B cell (primary cell): Measurements from ENCODE around the gene HSPB8. TPM values are rescaled to one million over a fixed set of nuclear protein-coding genes. Genes with fewer than 3 reads are reported as not detected.

Experiments used
- ATAC-seq: fragments of 200-7000 bp; cut with Tn5 transposase; one replicate; pipeline ENCODE4 v1.10.0; 2021; ENCODE audit warnings: low read depth, mild to moderate bottlenecking, moderate number of reproducible peaks, moderate library complexity
- CTCF ChIA-PET: fragments of 350-600 bp; sonication (Branson Sonifier 250); formaldehyde crosslinking; loops from one replicate; lab custom pipeline; 2021; ENCODE audit warnings: antibody characterized with exemption, inconsistent platforms; lab: Charles Lee
- POLR2A ChIA-PET: fragments of 350-600 bp; sonication (Branson Sonifier 250); formaldehyde crosslinking; loops from one replicate; lab custom pipeline; 2021; ENCODE audit warnings: antibody characterized with exemption; lab: Charles Lee
- DNase-seq: peaks from one replicate; pipeline ENCODE4 v3.0.0; 2013
- H2AFZ ChIP-seq: 2 replicates; pipeline ENCODE4 v1.6.1; 2012; ENCODE audit warnings: mild to moderate bottlenecking, low read depth, low read length; ENCODE audit not compliant: insufficient read depth, poor library complexity, severe bottlenecking
- H3K27ac ChIP-seq, 2 donors: 1 replicate in 1 of 2; 2 replicates in 1 of 2; pipeline ENCODE4 v1.5.1; 2012 to 2013; ENCODE audit warnings: low read length in 2 of 2, mild to moderate bottlenecking in 2 of 2, moderate library complexity in 1 of 2
- H3K27me3 ChIP-seq, 4 experiments: fragments of 200-600 bp in 1 of 4; sonication (generic) in 1 of 4; replicated peaks in 1 of 4; 1 replicate in 2 of 4; 2 replicates in 2 of 4; pipeline versions ENCODE4 v1.6.1 to v1.7.0; 2013 to 2016; ENCODE audit warnings: low read length in 3 of 4, mild to moderate bottlenecking in 2 of 4, mixed read lengths in 1 of 4, moderate library complexity in 1 of 4; ENCODE audit not compliant: insufficient read depth in 4 of 4, control insufficient read depth in 3 of 4; ENCODE audit errors: control extremely low read depth in 1 of 4
- H3K36me3 ChIP-seq, 2 experiments: replicated peaks in 1 of 2; 1 replicate in 1 of 2; 2 replicates in 1 of 2; pipeline versions ENCODE4 v1.6.1 to v1.7.1; 2013; ENCODE audit warnings: low read length in 1 of 2; ENCODE audit not compliant: insufficient read depth in 2 of 2, control insufficient read depth in 1 of 2; ENCODE audit errors: control extremely low read depth in 1 of 2, extremely low read depth in 1 of 2
- H3K4me1 ChIP-seq, 2 donors: fragments of 200-600 bp in 1 of 2; sonication (generic) in 1 of 2; 1 replicate in 1 of 2; 2 replicates in 1 of 2; pipeline versions ENCODE4 v1.5.1 to v1.6.1; 2013 to 2017; ENCODE audit warnings: low read length in 2 of 2; ENCODE audit not compliant: control insufficient read depth in 2 of 2, insufficient read depth in 2 of 2
- H3K4me2 ChIP-seq: replicated peaks from 2 replicates; pipeline ENCODE3; 2012; ENCODE audit warnings: mild to moderate bottlenecking, low read depth, low read length; ENCODE audit not compliant: poor library complexity, severe bottlenecking
- H3K4me3 ChIP-seq, 5 experiments: fragments of 200-600 bp in 1 of 5; sonication (generic) in 1 of 5; 1 replicate in 3 of 5; 2 replicates in 2 of 5; pipeline versions ENCODE4 v1.5.1 to v1.7.0; 2011 to 2016; ENCODE audit warnings: low read length in 4 of 5, mild to moderate bottlenecking in 4 of 5, low read depth in 2 of 5, control low read depth in 1 of 5, moderate library complexity in 1 of 5; ENCODE audit not compliant: insufficient read depth in 1 of 5; ENCODE audit errors: control extremely low read depth in 1 of 5, extremely low read depth in 1 of 5
- H3K79me2 ChIP-seq: fragments of 200-600 bp; sonication (generic); one replicate; pipeline ENCODE4 v1.6.0; 2016; ENCODE audit warnings: low read length; ENCODE audit not compliant: control insufficient read depth, insufficient read depth
- H3K9ac ChIP-seq: fragments of 200-600 bp; sonication (generic); 2 replicates; pipeline ENCODE4 v1.6.1; 2017; ENCODE audit warnings: mild to moderate bottlenecking, low read length, moderate library complexity
- H3K9me3 ChIP-seq, 3 donors: one replicate each; pipeline versions ENCODE4 v1.6.1 to v1.7.1; 2013; ENCODE audit warnings: low read length in 2 of 3; ENCODE audit not compliant: control insufficient read depth in 2 of 3, insufficient read depth in 1 of 3; ENCODE audit errors: control extremely low read depth in 1 of 3
- H4K20me1 ChIP-seq: 2 replicates; pipeline ENCODE4 v1.6.0; 2012; ENCODE audit warnings: mild to moderate bottlenecking, low read length; ENCODE audit not compliant: insufficient read depth, control insufficient read depth, poor library complexity, severe bottlenecking
- H3K27ac Mint-ChIP-seq: one replicate; pipeline ENCODE4 v1.8.0; 2021; ENCODE audit warnings: mixed read lengths
- H3K27me3 Mint-ChIP-seq: one replicate; pipeline ENCODE4 v1.8.0; 2021; ENCODE audit warnings: mixed read lengths
- H3K4me1 Mint-ChIP-seq: one replicate; pipeline ENCODE4 v1.8.0; 2021; ENCODE audit warnings: mixed read lengths
- H3K4me3 Mint-ChIP-seq: one replicate; pipeline ENCODE4 v1.8.0; 2021; ENCODE audit warnings: mixed read lengths
- H3K9me3 Mint-ChIP-seq: one replicate; pipeline ENCODE4 v1.8.0; 2022; ENCODE audit warnings: mixed read lengths; ENCODE audit not compliant: insufficient read depth
- EZH2 ChIP-seq: IDR thresholded peaks from 2 replicates; pipeline ENCODE4 v1.6.1; 2012; ENCODE audit warnings: borderline replicate concordance, low read depth, mild to moderate bottlenecking, moderate library complexity, low read length; ENCODE audit not compliant: insufficient read depth, poor library complexity, severe bottlenecking
- WGBS: methylation state at CpG from one replicate; pipeline ENCODE4 v1.1.5; 2013; ENCODE audit warnings: missing lambda C conversion rate; ENCODE audit not compliant: insufficient coverage; 5-methylcytosine and 5-hydroxymethylcytosine counted together
- intact Hi-C: fragments of 100-400 bp; cut with micrococcal nuclease; formaldehyde crosslinking; loops from one replicate; pipeline ENCODE4 v1.10.0; 2022
- polyA plus RNA-seq: library from polyadenylated mRNA; depleted of rRNA; stranded (reverse); fragments of >200 nt; gene quantifications from 2 replicates; pipeline ENCODE4 v1.2.3, GENCODE V29; 2012
- total RNA-seq, 2 donors: library from RNA; stranded (reverse); fragments of 120-200 nt in 1 of 2; gene quantifications; 1 replicate in 1 of 2; 2 replicates in 1 of 2; pipeline versions ENCODE4 v1.2.3 to v1.2.4, GENCODE V29; 2013 to 2022
- TF ChIP-seq, protein P1 (sequence below): fragments of 200-600 bp; IDR thresholded peaks from one replicate; pipeline ENCODE4 v1.8.0; 2022; ENCODE audit warnings: antibody characterized with exemption, mild to moderate bottlenecking

HSPB8 gene
- total and polyA plus RNA-seq, 2 donors (not counting 1 experiment from before 2014, with no cell fraction given) = not detected

DNA sequence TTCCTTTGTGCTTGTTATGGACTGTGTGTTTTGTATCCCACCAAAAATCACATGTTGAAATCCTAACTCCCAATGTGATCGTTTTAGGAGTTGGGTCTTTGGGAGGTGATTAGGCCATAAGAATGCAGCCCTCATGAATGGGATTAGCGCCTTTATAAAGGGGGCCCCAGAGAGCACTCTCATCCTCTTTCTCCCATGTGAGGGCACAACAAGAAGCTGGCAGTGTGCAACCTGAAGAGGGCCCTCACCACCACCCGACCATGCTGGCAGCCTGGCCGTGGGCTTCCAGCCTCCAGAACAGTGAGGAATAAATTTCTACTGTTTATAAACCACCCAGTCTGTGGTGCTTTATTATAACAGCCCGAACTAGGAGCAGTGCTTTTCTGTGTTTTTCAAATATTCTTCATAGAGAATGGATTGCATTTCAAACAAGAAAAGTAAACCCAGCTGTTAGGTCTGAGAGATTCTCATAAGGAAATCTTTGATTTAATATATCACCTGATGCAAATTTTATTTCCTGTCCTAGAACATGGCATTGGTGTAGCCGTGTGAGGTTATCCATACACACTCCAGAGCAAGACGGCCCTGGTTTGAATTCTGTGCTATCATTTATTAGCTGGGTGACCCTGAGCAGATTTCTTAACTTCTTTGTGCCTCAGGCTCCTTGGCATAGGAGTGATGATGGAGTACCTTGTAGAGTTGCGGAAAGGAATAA is 27.8 kb downstream of the HSPB8 start:
- H3K36me3 ChIP-seq = no peaks in the 10 kb centered on the region
- H3K27ac Mint-ChIP-seq = no peak overlapping the region
- no peaks in the 10 kb centered on the region for H3K9me3 Mint-ChIP-seq
- ChIA-PET POLR2A (no interaction called here), CTCF (no interaction called here)
- H3K4me1 Mint-ChIP-seq = no peaks in the 10 kb centered on the region
- no peaks in the 10 kb centered on the region for H4K20me1 ChIP-seq
- TF ChIP-seq EZH2 = no peak
- TF ChIP-seq, protein P1, sequence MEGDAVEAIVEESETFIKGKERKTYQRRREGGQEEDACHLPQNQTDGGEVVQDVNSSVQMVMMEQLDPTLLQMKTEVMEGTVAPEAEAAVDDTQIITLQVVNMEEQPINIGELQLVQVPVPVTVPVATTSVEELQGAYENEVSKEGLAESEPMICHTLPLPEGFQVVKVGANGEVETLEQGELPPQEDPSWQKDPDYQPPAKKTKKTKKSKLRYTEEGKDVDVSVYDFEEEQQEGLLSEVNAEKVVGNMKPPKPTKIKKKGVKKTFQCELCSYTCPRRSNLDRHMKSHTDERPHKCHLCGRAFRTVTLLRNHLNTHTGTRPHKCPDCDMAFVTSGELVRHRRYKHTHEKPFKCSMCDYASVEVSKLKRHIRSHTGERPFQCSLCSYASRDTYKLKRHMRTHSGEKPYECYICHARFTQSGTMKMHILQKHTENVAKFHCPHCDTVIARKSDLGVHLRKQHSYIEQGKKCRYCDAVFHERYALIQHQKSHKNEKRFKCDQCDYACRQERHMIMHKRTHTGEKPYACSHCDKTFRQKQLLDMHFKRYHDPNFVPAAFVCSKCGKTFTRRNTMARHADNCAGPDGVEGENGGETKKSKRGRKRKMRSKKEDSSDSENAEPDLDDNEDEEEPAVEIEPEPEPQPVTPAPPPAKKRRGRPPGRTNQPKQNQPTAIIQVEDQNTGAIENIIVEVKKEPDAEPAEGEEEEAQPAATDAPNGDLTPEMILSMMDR = no peak
- no peak overlapping the region for H3K4me2 ChIP-seq
- H3K9ac ChIP-seq = no peak overlapping the region
- no peak overlapping the region for H3K4me3 Mint-ChIP-seq
- no peak overlapping the region for H3K4me3 ChIP-seq
- H3K27me3 ChIP-seq = no peaks in the 10 kb centered on the region
- H2AFZ ChIP-seq = no peak overlapping the region
- H3K27me3 Mint-ChIP-seq = peaks cover 3% of the 10 kb centered on the region
- 80% methylated on average over 3 of the region's 8 CpGs for WGBS
- no peak for DNase-seq
- no peaks in the 10 kb centered on the region for H3K4me1 ChIP-seq
- H3K9me3 ChIP-seq = peaks cover 0 to 6% (median 0%) of the 10 kb centered on the region in 3 donors
- H3K27ac ChIP-seq = no peak overlapping the region
- no peak for ATAC-seq
- no peaks in the 10 kb centered on the region for H3K79me2 ChIP-seq
- intact Hi-C loops = no loop called here

DNA sequence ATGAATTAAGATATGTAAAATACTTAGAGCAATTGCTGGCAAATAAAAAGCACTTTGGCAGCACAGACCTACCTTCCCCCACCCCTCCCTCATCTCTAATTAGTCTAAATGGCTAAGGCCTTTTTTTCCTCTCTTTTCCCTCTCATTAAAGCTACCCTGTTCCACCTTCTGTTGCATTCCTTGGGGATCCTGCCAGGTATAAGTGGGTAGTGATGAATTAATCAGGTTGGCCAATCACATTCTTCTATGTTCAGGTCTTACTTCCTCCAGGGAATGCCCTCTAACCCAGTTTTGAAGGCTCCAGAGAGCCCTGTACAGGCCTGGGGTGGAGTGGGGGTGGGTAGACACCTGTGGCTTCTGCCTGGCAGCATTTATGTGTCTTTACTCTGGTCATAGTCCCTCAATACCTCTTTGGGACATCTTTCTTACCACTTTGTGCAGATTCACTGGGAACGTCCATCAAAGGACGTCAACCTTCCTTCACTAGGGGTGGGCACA is 28.4 kb downstream of the HSPB8 start:
- Histone ChIP-seq H3K27ac (no peak overlapping the region), H4K20me1 (no peaks in the 10 kb centered on the region), H3K4me1 (no peaks in the 10 kb centered on the region), H3K9me3 (peaks cover 0 to 8% (median 0%) of the 10 kb centered on the region in 3 donors), H3K4me3 (no peak overlapping the region), H2AFZ (no peak overlapping the region), H3K9ac (no peak overlapping the region), H3K79me2 (no peaks in the 10 kb centered on the region), H3K4me2 (no peak overlapping the region), H3K36me3 (no peaks in the 10 kb centered on the region), H3K27me3 (no peaks in the 10 kb centered on the region)
- Mint-ChIP-seq H3K27me3 (peaks cover 3% of the 10 kb centered on the region), H3K27ac (no peak overlapping the region), H3K4me3 (no peak overlapping the region), H3K9me3 (no peaks in the 10 kb centered on the region), H3K4me1 (no peaks in the 10 kb centered on the region)
- no CpG with 5 or more reads among the region's 2 CpGs for WGBS
- TF ChIP-seq, protein P1 = no peak
- no peak for TF ChIP-seq EZH2
- no peak for DNase-seq
- intact Hi-C loops = no loop called here
- ChIA-PET CTCF (no interaction called here), POLR2A (no interaction called here)
- ATAC-seq = no peak
